ENCODE data around the gene SLC22A3.

SLC22A3 gene

GRCh38 chr6:160431791-160432404, 83.7 kb downstream of the SLC22A3 start:
- Histone ChIP-seq H4K8ac (ENCODE audit: low read depth, low read length) (no peak overlapping the region), H3K9me3 (ENCODE audit: insufficient read depth, low read depth, low read length) (no peaks in the 10 kb centered on the region), H2BK5ac (ENCODE audit: low read depth, low read length, poor library complexity) (no peak overlapping the region), H3K14ac (ENCODE audit: low read length) (no peak overlapping the region), H3K23ac (ENCODE audit: low read length) (no peak overlapping the region), H2AK5ac (ENCODE audit: low read length) (no peak overlapping the region), H3K27ac (ENCODE audit: low read depth, low read length) (no peak overlapping the region), H2BK12ac (ENCODE audit: low read length) (no peak overlapping the region), H4K91ac (ENCODE audit: low read depth, low read length) (no peak overlapping the region), H3K79me2 (ENCODE audit: control insufficient read depth, insufficient read depth, low read length, poor library complexity) (no peaks in the 10 kb centered on the region), H3K4ac (ENCODE audit: low read depth, low read length) (no peak overlapping the region), H3K4me1 (ENCODE audit: control insufficient read depth in 1 of 2, insufficient read depth in 2 of 2, low read length in 2 of 2) (peaks cover 0 to 3% of the 10 kb centered on the region in 2 experiments), H3K9ac (ENCODE audit: low read length) (no peak overlapping the region), H4K12ac (ENCODE audit: low read depth, low read length) (no peak overlapping the region), H3K4me2 (ENCODE audit: low read length) (no peak overlapping the region), H3K4me3 (ENCODE audit: low read depth, low read length) (no peak overlapping the region), H3K18ac (ENCODE audit: low read length) (no peak overlapping the region), H3K27me3 (ENCODE audit: insufficient read depth, low read length) (no peaks in the 10 kb centered on the region), H3K36me3 (ENCODE audit: control insufficient read depth in 1 of 2, insufficient read depth in 2 of 2, low read length in 2 of 2) (no peaks in the 10 kb centered on the region), H2AFZ (ENCODE audit: insufficient read depth, low read length, poor library complexity) (no peak overlapping the region), H2BK120ac (ENCODE audit: insufficient read depth, low read length, poor library complexity) (no peak overlapping the region), H3K79me1 (ENCODE audit: low read length) (no peaks in the 10 kb centered on the region)
- WGBS (ENCODE audit: extremely low coverage, insufficient coverage, insufficient read length), result no CpG with 5 or more reads among the region's 8 CpGs
- no peak for DNase-seq

- H3K4me3 ChIP-seq (ENCODE audit: low read depth, low read length), result no peak overlapping the region
- H3K79me1 ChIP-seq (ENCODE audit: low read length), result no peaks in the 10 kb centered on the region
- no peak for DNase-seq
- no peak overlapping the region for H2BK12ac ChIP-seq (ENCODE audit: low read length)
- H3K14ac ChIP-seq (ENCODE audit: low read length), result no peak overlapping the region
- H3K4me1 ChIP-seq (ENCODE audit: control insufficient read depth in 1 of 2, insufficient read depth in 2 of 2, low read length in 2 of 2), result peaks cover 5 to 9% of the 10 kb centered on the region in 2 experiments
- no peak overlapping the region for H3K4ac ChIP-seq (ENCODE audit: low read depth, low read length)
- H3K36me3 ChIP-seq (ENCODE audit: control insufficient read depth in 1 of 2, insufficient read depth in 2 of 2, low read length in 2 of 2), result no peaks in the 10 kb centered on the region
- no peaks in the 10 kb centered on the region for H3K9me3 ChIP-seq (ENCODE audit: insufficient read depth, low read depth, low read length)
- H3K23ac ChIP-seq (ENCODE audit: low read length), result no peak overlapping the region
- H3K4me2 ChIP-seq (ENCODE audit: low read length), result no peak overlapping the region
- H4K12ac ChIP-seq (ENCODE audit: low read depth, low read length), result no peak overlapping the region
- no peak overlapping the region for H3K9ac ChIP-seq (ENCODE audit: low read length)
- no peaks in the 10 kb centered on the region for H3K27me3 ChIP-seq (ENCODE audit: insufficient read depth, low read length)
- no peak overlapping the region for H2BK5ac ChIP-seq (ENCODE audit: low read depth, low read length, poor library complexity)
- H2AK5ac ChIP-seq (ENCODE audit: low read length), result no peak overlapping the region
- no peak overlapping the region for H3K18ac ChIP-seq (ENCODE audit: low read length)
- WGBS (ENCODE audit: extremely low coverage, insufficient coverage, insufficient read length), result no CpG with 5 or more reads among the region's 4 CpGs
- H4K91ac ChIP-seq (ENCODE audit: low read depth, low read length), result no peak overlapping the region
- H2AFZ ChIP-seq (ENCODE audit: insufficient read depth, low read length, poor library complexity), result no peak overlapping the region
- H3K27ac ChIP-seq (ENCODE audit: low read depth, low read length), result no peak overlapping the region
- no peak overlapping the region for H4K8ac ChIP-seq (ENCODE audit: low read depth, low read length)
- no peak overlapping the region for H2BK120ac ChIP-seq (ENCODE audit: insufficient read depth, low read length, poor library complexity)
- H3K79me2 ChIP-seq (ENCODE audit: control insufficient read depth, insufficient read depth, low read length, poor library complexity), result no peaks in the 10 kb centered on the region
Observed at GRCh38 chr6:160435935-160436334, 87.8 kb downstream of the SLC22A3 start.

- no peak overlapping the region for H3K9ac ChIP-seq (ENCODE audit: low read length)
- no peak overlapping the region for H2BK12ac ChIP-seq (ENCODE audit: low read length)
- WGBS (ENCODE audit: extremely low coverage, insufficient coverage, insufficient read length), result no CpG with 5 or more reads among the region's 5 CpGs
- no peaks in the 10 kb centered on the region for H3K27me3 ChIP-seq (ENCODE audit: insufficient read depth, low read length)
- H2BK120ac ChIP-seq (ENCODE audit: insufficient read depth, low read length, poor library complexity), result no peak overlapping the region
- H3K4me2 ChIP-seq (ENCODE audit: low read length), result no peak overlapping the region
- no peak overlapping the region for H3K14ac ChIP-seq (ENCODE audit: low read length)
- H3K4me1 ChIP-seq (ENCODE audit: control insufficient read depth in 1 of 2, insufficient read depth in 2 of 2, low read length in 2 of 2), result peaks cover 5 to 9% of the 10 kb centered on the region in 2 experiments
- no peak overlapping the region for H4K12ac ChIP-seq (ENCODE audit: low read depth, low read length)
- no peak overlapping the region for H3K23ac ChIP-seq (ENCODE audit: low read length)
- H3K9me3 ChIP-seq (ENCODE audit: insufficient read depth, low read depth, low read length), result no peaks in the 10 kb centered on the region
- no peak overlapping the region for H3K18ac ChIP-seq (ENCODE audit: low read length)
- no peak overlapping the region for H2AFZ ChIP-seq (ENCODE audit: insufficient read depth, low read length, poor library complexity)
- H3K36me3 ChIP-seq (ENCODE audit: control insufficient read depth in 1 of 2, insufficient read depth in 2 of 2, low read length in 2 of 2), result no peaks in the 10 kb centered on the region
- no peak overlapping the region for H3K4ac ChIP-seq (ENCODE audit: low read depth, low read length)
- no peaks in the 10 kb centered on the region for H3K79me2 ChIP-seq (ENCODE audit: control insufficient read depth, insufficient read depth, low read length, poor library complexity)
- H2AK5ac ChIP-seq (ENCODE audit: low read length), result no peak overlapping the region
- no peak overlapping the region for H2BK5ac ChIP-seq (ENCODE audit: low read depth, low read length, poor library complexity)
- H3K79me1 ChIP-seq (ENCODE audit: low read length), result no peaks in the 10 kb centered on the region
- no peak overlapping the region for H3K27ac ChIP-seq (ENCODE audit: low read depth, low read length)
- no peak overlapping the region for H4K91ac ChIP-seq (ENCODE audit: low read depth, low read length)
- no peak overlapping the region for H4K8ac ChIP-seq (ENCODE audit: low read depth, low read length)
- no peak overlapping the region for H3K4me3 ChIP-seq (ENCODE audit: low read depth, low read length)
- DNase-seq, result no peak
Observed at GRCh38 chr6:160437154-160437553, 89.0 kb downstream of the SLC22A3 start.

- H3K79me1 ChIP-seq (ENCODE audit: low read length), result no peaks in the 10 kb centered on the region
- no peak overlapping the region for H2BK120ac ChIP-seq (ENCODE audit: insufficient read depth, low read length, poor library complexity)
- H3K4me1 ChIP-seq (ENCODE audit: control insufficient read depth in 1 of 2, insufficient read depth in 2 of 2, low read length in 2 of 2), result peaks cover 5 to 9% of the 10 kb centered on the region in 2 experiments
- peak overlapping the region; percentile 17 for H3K27ac ChIP-seq (ENCODE audit: low read depth, low read length)
- no peaks in the 10 kb centered on the region for H3K27me3 ChIP-seq (ENCODE audit: insufficient read depth, low read length)
- H4K91ac ChIP-seq (ENCODE audit: low read depth, low read length), result peak overlapping the region; percentile 7
- H3K9me3 ChIP-seq (ENCODE audit: insufficient read depth, low read depth, low read length), result no peaks in the 10 kb centered on the region
- H2BK12ac ChIP-seq (ENCODE audit: low read length), result no peak overlapping the region
- no peak for DNase-seq
- H3K14ac ChIP-seq (ENCODE audit: low read length), result no peak overlapping the region
- H3K4me3 ChIP-seq (ENCODE audit: low read depth, low read length), result no peak overlapping the region
- no peak overlapping the region for H4K12ac ChIP-seq (ENCODE audit: low read depth, low read length)
- WGBS (ENCODE audit: extremely low coverage, insufficient coverage, insufficient read length), result no CpG with 5 or more reads among the region's 4 CpGs
- H3K23ac ChIP-seq (ENCODE audit: low read length), result no peak overlapping the region
- H3K9ac ChIP-seq (ENCODE audit: low read length), result no peak overlapping the region
- no peak overlapping the region for H3K4me2 ChIP-seq (ENCODE audit: low read length)
- H3K4ac ChIP-seq (ENCODE audit: low read depth, low read length), result no peak overlapping the region
- no peaks in the 10 kb centered on the region for H3K79me2 ChIP-seq (ENCODE audit: control insufficient read depth, insufficient read depth, low read length, poor library complexity)
- no peak overlapping the region for H2BK5ac ChIP-seq (ENCODE audit: low read depth, low read length, poor library complexity)
- H3K36me3 ChIP-seq (ENCODE audit: control insufficient read depth in 1 of 2, insufficient read depth in 2 of 2, low read length in 2 of 2), result no peaks in the 10 kb centered on the region
- H2AK5ac ChIP-seq (ENCODE audit: low read length), result no peak overlapping the region
- H2AFZ ChIP-seq (ENCODE audit: insufficient read depth, low read length, poor library complexity), result no peak overlapping the region
- no peak overlapping the region for H3K18ac ChIP-seq (ENCODE audit: low read length)
- no peak overlapping the region for H4K8ac ChIP-seq (ENCODE audit: low read depth, low read length)
Observed at GRCh38 chr6:160437775-160438174, 89.6 kb downstream of the SLC22A3 start.
